HepG2 (cell line): ENCODE data around the gene ARHGEF40.

ENCODE experiments used
- HNRNPH1 ChIP-seq: fragments of 200-400 bp; formaldehyde crosslinking; optimal IDR thresholded peaks from 2 replicates; pipeline ENCODE3; 2017; ENCODE audit warnings: mild to moderate bottlenecking, low read depth, low read length
- RFX5 ChIP-seq: IDR thresholded peaks from 2 replicates; pipeline ENCODE4 v1.6.1; 2011; ENCODE audit warnings: low read depth, low read length, improper control_type of control experiment
- SOX13 ChIP-seq, 3 experiments: fragments of 450-650 bp in 1 of 3; sonication (generic) in 1 of 3; formaldehyde crosslinking in 1 of 3; IDR thresholded peaks in 2 of 3; conservative IDR thresholded peaks in 1 of 3; 2 replicates each; pipeline versions ENCODE4 v1.5.0 to v1.6.1; 2016 to 2020; ENCODE audit warnings: antibody characterized with exemption in 1 of 3, mild to moderate bottlenecking in 1 of 3, missing compliant biosample characterization in 1 of 3, missing genetic modification reagents in 1 of 3, moderate library complexity in 1 of 3
- ZBTB8A ChIP-seq: sonication (generic); formaldehyde crosslinking; IDR thresholded peaks from 2 replicates; pipeline ENCODE4 v1.4.0; 2020; ENCODE audit warnings: mild to moderate bottlenecking, low read depth, missing genetic modification reagents, borderline replicate concordance
- TF ChIP-seq, protein P1 (sequence below): sonication (generic); formaldehyde crosslinking; IDR thresholded peaks from 2 replicates; pipeline ENCODE4 v1.4.0; 2020; ENCODE audit warnings: missing genetic modification reagents

DNA sequence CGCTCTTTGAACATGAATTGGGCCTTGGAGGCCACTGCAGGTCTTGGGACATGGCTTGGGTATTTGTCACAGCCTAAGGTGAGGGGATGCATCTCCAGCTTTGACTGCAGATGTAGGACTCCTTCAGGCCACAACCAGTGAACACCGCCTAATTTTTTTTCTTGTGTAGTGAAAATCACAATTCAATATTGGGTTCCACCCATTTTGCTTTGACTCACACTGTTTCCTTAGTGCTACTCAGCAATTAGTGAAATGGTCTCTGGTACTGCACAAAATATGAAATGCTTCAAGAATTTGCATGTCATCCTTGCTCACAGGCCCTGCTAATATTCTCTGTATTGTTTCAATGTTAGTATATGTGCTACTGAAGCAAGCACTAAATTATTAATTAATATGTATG is 43.3 kb downstream of the ARHGEF40 start:
- TF ChIP-seq, protein P1, sequence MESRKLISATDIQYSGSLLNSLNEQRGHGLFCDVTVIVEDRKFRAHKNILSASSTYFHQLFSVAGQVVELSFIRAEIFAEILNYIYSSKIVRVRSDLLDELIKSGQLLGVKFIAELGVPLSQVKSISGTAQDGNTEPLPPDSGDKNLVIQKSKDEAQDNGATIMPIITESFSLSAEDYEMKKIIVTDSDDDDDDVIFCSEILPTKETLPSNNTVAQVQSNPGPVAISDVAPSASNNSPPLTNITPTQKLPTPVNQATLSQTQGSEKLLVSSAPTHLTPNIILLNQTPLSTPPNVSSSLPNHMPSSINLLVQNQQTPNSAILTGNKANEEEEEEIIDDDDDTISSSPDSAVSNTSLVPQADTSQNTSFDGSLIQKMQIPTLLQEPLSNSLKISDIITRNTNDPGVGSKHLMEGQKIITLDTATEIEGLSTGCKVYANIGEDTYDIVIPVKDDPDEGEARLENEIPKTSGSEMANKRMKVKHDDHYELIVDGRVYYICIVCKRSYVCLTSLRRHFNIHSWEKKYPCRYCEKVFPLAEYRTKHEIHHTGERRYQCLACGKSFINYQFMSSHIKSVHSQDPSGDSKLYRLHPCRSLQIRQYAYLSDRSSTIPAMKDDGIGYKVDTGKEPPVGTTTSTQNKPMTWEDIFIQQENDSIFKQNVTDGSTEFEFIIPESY, result no peak
- TF ChIP-seq ZBTB8A (CRISPR knock-in tag), result no peak
- TF ChIP-seq SOX13 (IDR thresholded peaks at IDR 0.05), result no peak
- TF ChIP-seq SOX13 (CRISPR knock-in tag; conservative IDR thresholded peaks at IDR 0.05 in 1 of 2, IDR thresholded peaks at IDR 0.05 in 1 of 2), result no peak
- no peak for TF ChIP-seq RFX5
- TF ChIP-seq HNRNPH1, result no peak
